Neuronal stem cell (in vitro differentiated cells): Measurements from ENCODE around the gene MRPL12.

Experiments used
- DNase-seq: peaks from one replicate; pipeline ENCODE4 v3.0.0-alpha.2; 2013; ENCODE audit warnings: low spot score
- H2AFZ ChIP-seq: one replicate; pipeline ENCODE4 v1.6.1; 2013; ENCODE audit warnings: mild to moderate bottlenecking, low read length, inconsistent platforms
- H2AK5ac ChIP-seq: 2 replicates; pipeline ENCODE4 v1.6.1; 2013; ENCODE audit warnings: low read depth, mild to moderate bottlenecking, inconsistent platforms, low read length, moderate library complexity, mixed read lengths
- H2BK120ac ChIP-seq: 2 replicates; pipeline ENCODE4 v1.6.1; 2013; ENCODE audit warnings: low read depth, mild to moderate bottlenecking, inconsistent platforms, low read length, moderate library complexity, mixed read lengths
- H2BK12ac ChIP-seq: one replicate; pipeline ENCODE4 v1.6.1; 2013; ENCODE audit warnings: low read length, inconsistent platforms
- H2BK15ac ChIP-seq: 2 replicates; pipeline ENCODE4 v1.6.1; 2013; ENCODE audit warnings: mild to moderate bottlenecking, low read length, inconsistent platforms, mixed read lengths
- H2BK5ac ChIP-seq: one replicate; pipeline ENCODE4 v1.6.1; 2013; ENCODE audit warnings: inconsistent platforms, mild to moderate bottlenecking, low read length, moderate library complexity
- H3K14ac ChIP-seq: one replicate; pipeline ENCODE4 v1.6.1; 2013; ENCODE audit warnings: low read length, inconsistent platforms
- H3K18ac ChIP-seq: 2 replicates; pipeline ENCODE4 v1.6.1; 2013; ENCODE audit warnings: low read length, inconsistent platforms
- H3K23ac ChIP-seq: 2 replicates; pipeline ENCODE4 v1.6.1; 2013; ENCODE audit warnings: low read depth, mild to moderate bottlenecking, mixed read lengths, low read length, inconsistent platforms; ENCODE audit not compliant: poor library complexity
- H3K27ac ChIP-seq: replicated peaks from 3 replicates; pipeline ENCODE4 v1.5.1; 2013; ENCODE audit warnings: low read length, inconsistent platforms
- H3K27me3 ChIP-seq, 3 experiments: 2 replicates each; pipeline ENCODE4 v1.6.1; 2013; ENCODE audit warnings: low read length in 3 of 3, mild to moderate bottlenecking in 2 of 3, inconsistent platforms in 1 of 3, low read depth in 1 of 3, mixed read lengths in 1 of 3, moderate library complexity in 1 of 3; ENCODE audit not compliant: control insufficient read depth in 3 of 3, insufficient read depth in 3 of 3
- H3K36me3 ChIP-seq, 2 donors: replicated peaks in 1 of 2; 2 replicates each; pipeline ENCODE4 v1.6.1; 2013; ENCODE audit warnings: low read length in 2 of 2; ENCODE audit not compliant: control insufficient read depth in 2 of 2, insufficient read depth in 2 of 2
- H3K4ac ChIP-seq: 2 replicates; pipeline ENCODE4 v1.6.1; 2013; ENCODE audit warnings: inconsistent platforms, mild to moderate bottlenecking, low read length, moderate library complexity
- H3K4me1 ChIP-seq, 2 donors: 1 replicate in 1 of 2; 2 replicates in 1 of 2; pipeline ENCODE4 v1.6.1; 2013; ENCODE audit warnings: low read length in 2 of 2, low read depth in 1 of 2; ENCODE audit not compliant: control insufficient read depth in 2 of 2, insufficient read depth in 1 of 2
- H3K4me2 ChIP-seq: one replicate; pipeline ENCODE4 v1.6.1; 2013; ENCODE audit warnings: mild to moderate bottlenecking, low read length, inconsistent platforms; ENCODE audit not compliant: insufficient read depth, poor library complexity, severe bottlenecking
- H3K4me3 ChIP-seq, 2 donors: 2 replicates each; pipeline ENCODE4 v1.5.1; 2013; ENCODE audit warnings: low read length in 2 of 2, mild to moderate bottlenecking in 2 of 2, inconsistent platforms in 1 of 2, moderate library complexity in 1 of 2
- H3K79me1 ChIP-seq: one replicate; pipeline ENCODE4 v1.6.1; 2013; ENCODE audit warnings: low read depth, mild to moderate bottlenecking, inconsistent platforms, low read length, moderate library complexity
- H3K9ac ChIP-seq: one replicate; pipeline ENCODE4 v1.6.1; 2013; ENCODE audit warnings: mild to moderate bottlenecking, low read depth, low read length, inconsistent platforms; ENCODE audit not compliant: poor library complexity
- H3K9me3 ChIP-seq, 2 donors: replicated peaks in 1 of 2; 2 replicates each; pipeline versions ENCODE3 to v1.6.1; 2013; ENCODE audit warnings: low read length in 2 of 2, mild to moderate bottlenecking in 2 of 2, inconsistent platforms in 1 of 2, low read depth in 1 of 2, mixed read lengths in 1 of 2, moderate library complexity in 1 of 2; ENCODE audit not compliant: control insufficient read depth in 2 of 2, insufficient read depth in 1 of 2
- H4K8ac ChIP-seq: one replicate; pipeline ENCODE4 v1.6.1; 2013; ENCODE audit warnings: low read depth, mild to moderate bottlenecking, inconsistent platforms, low read length, moderate library complexity
- H4K91ac ChIP-seq: one replicate; pipeline ENCODE4 v1.6.1; 2013; ENCODE audit warnings: low read length, low read depth, mild to moderate bottlenecking, inconsistent platforms; ENCODE audit not compliant: poor library complexity
- WGBS, 2 donors: extraction: QIAGEN DNeasy Blood & Tissue Kit; methylation state at CpG; one replicate each; pipeline ENCODE4 v1.1.7; 2013; ENCODE audit warnings: missing lambda C conversion rate in 2 of 2, mixed read lengths in 1 of 2; ENCODE audit not compliant: insufficient read length in 2 of 2, insufficient replicate concordance in 1 of 2; ENCODE audit errors: extremely low coverage in 2 of 2; 5-methylcytosine and 5-hydroxymethylcytosine counted together
- small RNA-seq: library from polyadenylated mRNA; stranded (forward); fragments of <200 nt; extraction: miRNeasy Mini kit (QIAGEN cat#:217004); gene quantifications from one replicate; pipeline ENCODE3, GENCODE V24; 2013; ENCODE audit not compliant: insufficient read depth

Gene MRPL12

DNA sequence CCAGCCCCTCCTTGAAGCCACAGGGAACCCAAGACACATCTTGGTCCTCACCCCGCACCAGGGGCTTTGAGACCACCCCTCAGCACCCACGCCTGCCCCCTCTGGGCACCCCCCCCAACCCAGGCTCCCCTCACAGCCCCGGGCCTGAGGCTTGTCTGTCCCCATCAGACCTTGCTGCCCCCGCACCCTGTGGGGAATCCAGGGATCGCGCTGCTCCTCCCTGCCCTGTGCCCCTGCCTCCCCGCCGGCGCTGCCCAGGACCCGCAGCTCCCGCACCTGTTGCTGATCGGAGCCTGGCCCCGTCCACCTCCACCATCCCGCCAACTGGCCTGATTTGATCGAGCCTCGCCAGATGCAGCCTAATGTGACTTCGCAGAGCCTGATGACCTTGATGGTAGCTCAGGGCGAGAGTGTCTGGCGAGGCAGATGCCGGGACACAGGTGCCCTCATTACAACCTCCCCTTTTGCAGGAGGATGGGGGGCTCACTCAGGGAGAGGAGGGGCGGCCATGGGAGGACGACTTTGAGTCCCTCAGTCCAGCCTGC, 38.0 kb downstream of the MRPL12 start:
- Histone ChIP-seq H3K79me1 (no peaks in the 10 kb centered on the region), H2AK5ac (no peak overlapping the region), H3K4me1 (no peaks in the 10 kb centered on the region), H4K91ac (peak overlapping the region; percentile 53), H2BK12ac (no peak overlapping the region), H2AFZ (no peak overlapping the region), H3K27me3 (peaks cover 0 to 22% (median 0%) of the 10 kb centered on the region in 3 experiments), H4K8ac (no peak overlapping the region), H3K9ac (peak overlapping the region; percentile 70), H2BK120ac (no peak overlapping the region), H3K14ac (peak overlapping the region; percentile 38), H2BK5ac (no peak overlapping the region), H2BK15ac (peak overlapping the region; percentile 49), H3K4me3 (no peak overlapping the region), H3K4me2 (no peak overlapping the region), H3K18ac (peak overlapping the region; percentile 17), H3K27ac (no peak overlapping the region), H3K23ac (peak overlapping the region; percentile 95), H3K4ac (no peak overlapping the region), H3K9me3 (peaks cover 0 to 2% of the 10 kb centered on the region in 2 donors), H3K36me3 (no peaks in the 10 kb centered on the region)
- no CpG with 5 or more reads among the region's 22 CpGs for WGBS, 2 donors
- DNase-seq = no peak

DNA sequence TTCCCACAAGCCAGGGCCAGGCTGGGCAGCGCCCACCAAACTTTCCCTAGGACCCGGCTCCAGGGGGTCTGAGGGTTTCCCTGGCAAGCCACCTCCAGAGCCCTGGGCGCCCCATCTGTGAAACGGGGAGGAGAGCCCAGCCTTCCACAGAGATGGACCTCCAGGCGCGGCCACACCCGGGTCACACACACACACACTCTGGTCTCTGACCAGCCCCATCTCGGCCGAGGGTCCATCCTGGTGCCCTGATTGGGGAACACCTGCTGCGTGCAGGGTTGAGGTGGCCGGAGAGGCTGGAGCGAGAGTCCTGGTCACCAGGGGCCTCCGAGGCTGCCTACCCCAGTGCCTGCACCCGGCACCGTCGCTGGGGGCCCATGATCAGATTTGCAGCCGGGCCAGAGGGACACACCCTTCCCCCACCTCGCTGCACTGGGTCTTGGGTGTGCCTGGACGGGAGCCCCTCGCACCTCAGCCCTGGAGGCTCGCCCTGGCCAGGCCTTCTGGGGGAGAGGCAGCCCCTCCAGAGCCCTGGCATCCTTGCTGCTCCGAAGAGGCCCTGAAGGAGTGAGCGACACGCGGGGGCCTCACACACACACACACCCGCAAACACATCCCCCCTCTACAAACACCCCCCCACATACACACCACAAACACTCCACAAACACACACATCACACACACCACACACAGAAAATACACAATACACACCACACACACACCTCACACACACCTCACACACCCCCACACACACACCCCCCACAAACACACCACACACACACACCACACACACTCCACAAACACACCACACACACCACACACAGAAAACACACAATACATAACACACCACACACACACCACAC, 38.7 kb downstream of the MRPL12 start:
- no CpG with 5 or more reads among the region's 26 CpGs for WGBS, 2 donors
- Histone ChIP-seq H4K91ac (no peak overlapping the region), H3K14ac (peak overlapping the region; percentile 38), H2BK120ac (no peak overlapping the region), H3K79me1 (no peaks in the 10 kb centered on the region), H3K36me3 (no peaks in the 10 kb centered on the region), H3K4ac (no peak overlapping the region), H2BK12ac (peak overlapping the region; percentile 84), H3K9me3 (peaks cover 0 to 2% of the 10 kb centered on the region in 2 donors), H3K27me3 (peaks cover 0 to 19% (median 0%) of the 10 kb centered on the region in 3 experiments), H3K4me2 (no peak overlapping the region), H3K23ac (peak overlapping the region; percentile 95), H3K4me3 (peak overlapping the region in 1 of 2 donors; percentile 70), H2AFZ (no peak overlapping the region), H3K9ac (peak overlapping the region; percentile 70), H2AK5ac (no peak overlapping the region), H3K18ac (no peak overlapping the region), H3K27ac (no peak overlapping the region), H2BK5ac (no peak overlapping the region), H4K8ac (no peak overlapping the region), H2BK15ac (peak overlapping the region; percentile 49), H3K4me1 (no peaks in the 10 kb centered on the region)
- no peak for DNase-seq

Small RNAs within 50 kb of the gene (small RNA-seq; reads per million reads assigned to genes)
- gene MIR6786 = 2.8 reads per million
